Measurements from ENCODE around the gene PPP2R5E. TPM values are rescaled to one million over a fixed set of nuclear protein-coding genes. Genes with fewer than 3 reads are reported as not detected.
"Not testable (repeated sequence)": the region's sequence is repeated elsewhere in the genome, so short reads cannot be mapped to it uniquely, and the experiment has no call there.

Gene PPP2R5E
- total RNA-seq, 1 experiment from 2014 or later, result 15.7 TPM

DNA sequence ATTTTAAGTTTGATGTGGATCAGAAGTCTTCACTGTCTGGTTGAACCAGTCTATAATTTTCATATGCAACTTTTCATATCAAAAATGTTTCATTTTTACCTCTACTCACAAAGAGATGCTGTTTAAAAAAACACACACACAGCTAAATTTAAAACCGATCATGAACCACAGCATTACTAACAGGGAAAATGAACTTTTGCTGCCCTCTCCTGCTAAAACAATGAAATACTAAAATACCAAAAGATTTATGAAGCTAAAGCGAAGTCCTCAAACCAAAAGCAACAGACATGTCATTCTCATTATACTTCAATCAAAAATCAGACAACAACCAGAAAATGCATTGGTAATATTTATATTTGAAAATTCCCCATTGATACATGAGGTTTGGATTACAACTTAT lies 171.6 kb downstream of the PPP2R5E start:
- DNase-seq (ENCODE audit: low spot score), result not testable (repeated sequence)

DNA sequence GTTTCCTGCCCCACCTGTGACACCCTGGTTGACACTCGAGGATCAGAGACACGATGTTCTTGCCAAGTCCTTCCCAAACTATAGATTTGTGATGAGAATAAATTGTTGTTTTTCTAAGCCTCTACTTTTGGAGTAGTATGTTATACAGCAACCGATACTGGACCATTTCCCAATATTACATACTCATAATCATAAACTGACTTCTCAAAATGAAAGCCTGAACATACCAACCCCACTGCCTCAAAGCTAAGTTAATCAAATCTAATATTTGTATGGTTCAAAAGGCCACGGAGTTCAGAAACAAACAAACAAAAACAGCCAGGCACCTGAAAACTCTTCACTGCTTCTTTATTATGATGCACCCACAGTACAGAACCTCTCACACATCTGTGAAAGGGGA lies 172.1 kb downstream of the PPP2R5E start:
- DNase-seq (ENCODE audit: low spot score), result no peak

GRCh38 chr14:63367742-63368364 lies 175.3 kb downstream of the PPP2R5E start:
- no peak for DNase-seq (ENCODE audit: low spot score)

DNA sequence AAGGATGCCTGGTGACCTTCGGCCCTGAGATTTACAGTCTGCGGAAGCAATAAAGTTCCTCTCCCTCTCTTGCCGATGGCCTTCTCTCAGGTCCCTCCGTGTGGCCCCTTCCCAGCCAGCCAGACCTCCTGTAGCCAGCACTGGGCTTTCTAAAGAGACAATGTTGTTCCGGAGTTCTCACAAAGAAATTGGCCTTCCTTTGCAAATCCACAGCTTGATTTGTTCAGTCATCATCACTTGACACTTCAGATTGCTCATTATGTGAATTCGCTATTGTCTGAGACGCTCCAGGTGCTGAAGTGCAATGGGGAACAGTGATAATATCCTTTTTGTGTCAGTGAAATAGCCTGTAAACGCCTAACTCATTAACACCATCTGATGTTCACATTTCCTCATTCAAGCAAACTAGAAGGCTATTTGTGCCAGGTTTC lies 180.8 kb downstream of the PPP2R5E start:
- DNase-seq (ENCODE audit: low spot score), result no peak

- DNase-seq (ENCODE audit: low spot score), result no peak
Observed at GRCh38 chr14:63361790-63362189, 181.4 kb downstream of the PPP2R5E start.

DNA sequence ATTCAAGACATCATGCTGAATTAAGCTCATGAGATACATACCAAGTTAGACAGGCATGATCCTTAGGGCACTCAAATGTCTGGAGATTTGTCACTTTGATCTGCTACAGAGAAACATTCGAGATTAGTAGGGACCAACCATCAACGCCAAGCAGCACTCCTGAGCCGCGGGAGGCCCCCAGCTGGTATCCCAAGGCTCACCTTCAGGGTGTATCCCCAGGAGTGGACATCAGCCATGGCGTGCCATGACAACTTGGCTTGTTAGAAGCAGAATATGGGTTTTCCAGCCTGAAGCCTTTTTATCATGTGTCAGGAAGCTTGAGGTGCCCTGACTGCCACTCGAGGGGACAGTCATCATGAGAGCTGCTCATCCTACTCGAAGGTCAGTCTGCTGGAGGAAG lies 185.3 kb downstream of the PPP2R5E start:
- no peak for DNase-seq (ENCODE audit: low spot score)

DNA sequence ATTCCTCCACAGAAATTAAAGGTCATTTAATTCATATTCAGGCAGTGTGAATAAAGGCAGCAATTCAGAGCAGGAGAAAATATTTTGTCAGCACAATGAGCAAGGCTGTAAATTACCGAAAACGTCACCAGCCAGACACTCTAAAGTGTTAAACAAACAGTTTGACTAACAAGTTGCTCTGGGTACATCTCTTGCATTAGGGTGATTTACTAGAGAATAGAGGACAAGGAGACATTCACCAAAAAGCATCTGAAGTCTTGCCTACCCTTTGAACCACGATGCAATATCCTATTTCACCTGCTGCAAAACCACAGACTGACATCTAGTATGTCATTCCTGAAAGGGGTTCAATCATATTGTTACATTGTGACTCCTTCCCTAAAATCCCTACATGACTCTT lies 197.4 kb downstream of the PPP2R5E start:
- no peak for DNase-seq (ENCODE audit: low spot score)

- DNase-seq (ENCODE audit: low spot score), result no peak
Observed at GRCh38 chr14:63344336-63344735, 198.8 kb downstream of the PPP2R5E start.

DNA sequence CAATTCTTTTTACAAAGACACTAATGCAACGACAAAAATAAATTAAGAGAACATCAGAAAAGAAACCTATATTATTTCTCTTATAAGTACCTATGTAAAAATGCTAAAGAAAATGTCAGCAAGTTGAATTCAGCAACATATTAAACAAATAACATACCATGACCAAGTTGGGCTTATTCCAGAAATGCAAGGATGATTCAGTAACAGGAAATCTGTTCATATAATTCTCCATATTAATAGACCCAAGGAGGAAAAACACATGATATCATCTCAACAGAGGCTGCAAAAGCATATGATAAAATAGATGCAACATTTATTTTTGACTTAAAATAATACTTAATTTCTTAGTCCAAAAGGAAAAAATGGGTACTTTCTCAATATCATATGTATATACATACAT lies 199.3 kb downstream of the PPP2R5E start:
- no peak for DNase-seq (ENCODE audit: low spot score)

DNA sequence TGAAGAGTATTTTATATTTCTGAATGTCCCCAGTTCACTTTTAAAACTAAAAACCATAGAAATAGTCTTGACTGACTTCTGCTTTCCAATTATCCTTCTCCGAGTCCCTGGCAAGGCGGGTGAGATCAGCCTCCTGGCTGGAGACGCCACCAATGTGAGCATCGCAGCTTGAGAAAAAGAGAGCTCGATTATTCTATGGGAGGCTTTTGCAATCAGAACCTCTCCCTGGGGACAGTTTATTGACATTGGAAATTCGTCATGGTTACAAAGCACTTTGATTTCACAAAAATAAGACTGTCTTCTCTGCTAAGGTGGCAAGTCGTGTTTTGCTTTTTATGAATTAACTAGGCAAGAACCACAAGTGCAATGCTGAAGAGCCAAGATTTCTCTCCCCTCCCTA lies 200.8 kb downstream of the PPP2R5E start:
- no peak for DNase-seq (ENCODE audit: low spot score)

GRCh38 chr14:63328787-63329737 lies 214.1 kb downstream of the PPP2R5E start:
- no peak for DNase-seq (ENCODE audit: low spot score)

DNA sequence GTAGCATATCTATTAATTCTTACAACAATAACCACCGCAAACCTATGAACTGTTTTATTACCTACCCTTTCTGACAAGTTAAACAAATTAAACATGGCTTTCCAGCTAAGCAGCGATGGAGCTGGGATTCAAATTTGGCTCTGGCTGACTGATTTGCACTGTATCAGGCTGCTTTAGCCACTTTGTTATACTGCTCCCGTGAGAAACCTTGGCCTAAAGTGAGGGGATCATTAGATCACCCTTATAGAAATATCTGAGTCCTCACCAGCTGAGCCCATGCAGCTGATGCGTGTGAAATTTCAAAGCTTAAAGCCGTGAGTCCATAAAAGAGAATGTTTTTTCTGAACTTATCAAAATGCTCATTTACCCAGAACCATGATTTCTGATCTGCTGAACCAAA lies 216.3 kb downstream of the PPP2R5E start:
- DNase-seq (ENCODE audit: low spot score), result no peak

- no peak for DNase-seq (ENCODE audit: low spot score)
Observed at GRCh38 chr14:63322897-63323573, 220.1 kb downstream of the PPP2R5E start.

- no peak for DNase-seq (ENCODE audit: low spot score)
Observed at GRCh38 chr14:63322472-63322871, 220.7 kb downstream of the PPP2R5E start.

Other genes with a start within 250 kb of the PPP2R5E start
- gene GPHB5, start 224.4 kb downstream of the PPP2R5E start, total RNA-seq (2014; rRNA removed; shearing (Covaris generic)), result not detected in 2 replicates
- gene WDR89, start 98.5 kb upstream of the PPP2R5E start, total RNA-seq (2014; rRNA removed; shearing (Covaris generic)), result 10.1 and 10.9 TPM in 2 replicates
- 18.1 and 23.8 TPM in 2 replicates for gene SGPP1, start 184.7 kb upstream of the PPP2R5E start, total RNA-seq (2014; rRNA removed; shearing (Covaris generic))

Data from H4 (cell line).